ENCODE data around the gene TCF12.

TCF12 gene

GRCh38 chr15:57025264-57025926, 107.0 kb downstream of the TCF12 start:
- peaks cover 9% of the 10 kb centered on the region for H3K9me3 ChIP-seq (ENCODE audit: control insufficient read depth, low read length)
- WGBS, 2 experiments, result 89 to 90% methylated on average over 9 to 10 of the region's 10 CpGs
- H3K27ac ChIP-seq (ENCODE audit: insufficient read depth, low read depth, low read length, poor library complexity, severe bottlenecking), result no peak overlapping the region
- peaks cover 5% of the 10 kb centered on the region for H3K4me1 ChIP-seq (ENCODE audit: control insufficient read depth, insufficient read depth, low read length)
- H3K4me3 ChIP-seq (ENCODE audit: insufficient read depth, low read depth, low read length), result no peak overlapping the region
- H3K27me3 ChIP-seq (ENCODE audit: control insufficient read depth, insufficient read depth, low read length, poor library complexity, severe bottlenecking), result no peaks in the 10 kb centered on the region
- H3K36me3 ChIP-seq (ENCODE audit: control insufficient read depth, insufficient read depth, low read length), result no peaks in the 10 kb centered on the region

GRCh38 chr15:57026016-57026592, 107.7 kb downstream of the TCF12 start:
- Histone ChIP-seq H3K36me3 (ENCODE audit: control insufficient read depth, insufficient read depth, low read length) (no peaks in the 10 kb centered on the region), H3K27ac (ENCODE audit: insufficient read depth, low read depth, low read length, poor library complexity, severe bottlenecking) (no peak overlapping the region), H3K4me1 (ENCODE audit: control insufficient read depth, insufficient read depth, low read length) (peaks cover 5% of the 10 kb centered on the region), H3K4me3 (ENCODE audit: insufficient read depth, low read depth, low read length) (no peak overlapping the region), H3K27me3 (ENCODE audit: control insufficient read depth, insufficient read depth, low read length, poor library complexity, severe bottlenecking) (no peaks in the 10 kb centered on the region), H3K9me3 (ENCODE audit: control insufficient read depth, low read length) (peaks cover 8% of the 10 kb centered on the region)
- WGBS, 2 experiments, result 100% methylated on average over 2 of the region's 2 CpGs

- no peak overlapping the region for H3K4me3 ChIP-seq (ENCODE audit: insufficient read depth, low read depth, low read length)
- H3K4me1 ChIP-seq (ENCODE audit: control insufficient read depth, insufficient read depth, low read length), result peaks cover 5% of the 10 kb centered on the region
- H3K36me3 ChIP-seq (ENCODE audit: control insufficient read depth, insufficient read depth, low read length), result no peaks in the 10 kb centered on the region
- H3K9me3 ChIP-seq (ENCODE audit: control insufficient read depth, low read length), result peaks cover 6% of the 10 kb centered on the region
- WGBS, 2 experiments, result 95 to 96% methylated on average over 5 of the region's 5 CpGs
- no peaks in the 10 kb centered on the region for H3K27me3 ChIP-seq (ENCODE audit: control insufficient read depth, insufficient read depth, low read length, poor library complexity, severe bottlenecking)
- H3K27ac ChIP-seq (ENCODE audit: insufficient read depth, low read depth, low read length, poor library complexity, severe bottlenecking), result no peak overlapping the region
Measured at GRCh38 chr15:57027596-57027995, 109.2 kb downstream of the TCF12 start.

GRCh38 chr15:57028176-57028575, 109.7 kb downstream of the TCF12 start:
- Histone ChIP-seq H3K4me3 (ENCODE audit: insufficient read depth, low read depth, low read length) (no peak overlapping the region), H3K4me1 (ENCODE audit: control insufficient read depth, insufficient read depth, low read length) (peaks cover 5% of the 10 kb centered on the region), H3K27ac (ENCODE audit: insufficient read depth, low read depth, low read length, poor library complexity, severe bottlenecking) (no peak overlapping the region), H3K9me3 (ENCODE audit: control insufficient read depth, low read length) (peaks cover 1% of the 10 kb centered on the region), H3K27me3 (ENCODE audit: control insufficient read depth, insufficient read depth, low read length, poor library complexity, severe bottlenecking) (no peaks in the 10 kb centered on the region), H3K36me3 (ENCODE audit: control insufficient read depth, insufficient read depth, low read length) (no peaks in the 10 kb centered on the region)
- WGBS, 2 experiments, result 76 to 80% methylated on average over 7 of the region's 7 CpGs

- WGBS, 2 experiments, result 96 to 99% methylated on average over 3 of the region's 3 CpGs
- no peak overlapping the region for H3K27ac ChIP-seq (ENCODE audit: insufficient read depth, low read depth, low read length, poor library complexity, severe bottlenecking)
- no peaks in the 10 kb centered on the region for H3K27me3 ChIP-seq (ENCODE audit: control insufficient read depth, insufficient read depth, low read length, poor library complexity, severe bottlenecking)
- peaks cover under 1% of the 10 kb centered on the region for H3K4me1 ChIP-seq (ENCODE audit: control insufficient read depth, insufficient read depth, low read length)
- no peaks in the 10 kb centered on the region for H3K36me3 ChIP-seq (ENCODE audit: control insufficient read depth, insufficient read depth, low read length)
- H3K4me3 ChIP-seq (ENCODE audit: insufficient read depth, low read depth, low read length), result no peak overlapping the region
- no peaks in the 10 kb centered on the region for H3K9me3 ChIP-seq (ENCODE audit: control insufficient read depth, low read length)
Measured at GRCh38 chr15:57030011-57030410, 111.6 kb downstream of the TCF12 start.

- Histone ChIP-seq H3K9me3 (ENCODE audit: control insufficient read depth, low read length) (no peaks in the 10 kb centered on the region), H3K27me3 (ENCODE audit: control insufficient read depth, insufficient read depth, low read length, poor library complexity, severe bottlenecking) (no peaks in the 10 kb centered on the region), H3K4me1 (ENCODE audit: control insufficient read depth, insufficient read depth, low read length) (peaks cover 7% of the 10 kb centered on the region), H3K36me3 (ENCODE audit: control insufficient read depth, insufficient read depth, low read length) (no peaks in the 10 kb centered on the region), H3K4me3 (ENCODE audit: insufficient read depth, low read depth, low read length) (no peak overlapping the region), H3K27ac (ENCODE audit: insufficient read depth, low read depth, low read length, poor library complexity, severe bottlenecking) (no peak overlapping the region)
- no CpG with 5 or more reads among the region's 1 CpG for WGBS, 2 experiments
Measured at GRCh38 chr15:57031082-57031481, 112.6 kb downstream of the TCF12 start.

DNA sequence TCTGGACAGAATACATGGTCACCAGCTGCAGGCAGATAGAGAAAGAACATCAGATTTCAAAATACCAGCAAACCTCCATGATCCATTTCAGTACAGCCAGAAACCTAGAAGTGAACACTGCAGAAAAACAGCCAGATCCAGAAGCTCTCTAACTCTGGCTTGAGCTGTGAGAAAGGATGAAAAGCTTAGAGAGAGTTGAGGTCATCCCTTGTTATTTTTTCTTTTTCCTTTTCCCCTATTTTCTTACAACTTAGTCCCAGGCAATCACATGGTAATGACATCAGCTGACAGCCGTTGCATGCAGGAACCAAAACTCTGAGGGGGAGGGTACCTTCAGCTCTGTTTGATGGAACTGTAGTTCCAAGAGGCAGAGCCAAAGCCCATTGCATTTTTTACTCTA, 113.2 kb downstream of the TCF12 start:
- no peak overlapping the region for H3K4me3 ChIP-seq (ENCODE audit: insufficient read depth, low read depth, low read length)
- H3K27ac ChIP-seq (ENCODE audit: insufficient read depth, low read depth, low read length, poor library complexity, severe bottlenecking), result no peak overlapping the region
- peaks cover 7% of the 10 kb centered on the region for H3K4me1 ChIP-seq (ENCODE audit: control insufficient read depth, insufficient read depth, low read length)
- WGBS, 2 experiments, result 29 to 53% methylated on average over 1 of the region's 1 CpG
- H3K36me3 ChIP-seq (ENCODE audit: control insufficient read depth, insufficient read depth, low read length), result no peaks in the 10 kb centered on the region
- no peaks in the 10 kb centered on the region for H3K9me3 ChIP-seq (ENCODE audit: control insufficient read depth, low read length)
- no peaks in the 10 kb centered on the region for H3K27me3 ChIP-seq (ENCODE audit: control insufficient read depth, insufficient read depth, low read length, poor library complexity, severe bottlenecking)

DNA sequence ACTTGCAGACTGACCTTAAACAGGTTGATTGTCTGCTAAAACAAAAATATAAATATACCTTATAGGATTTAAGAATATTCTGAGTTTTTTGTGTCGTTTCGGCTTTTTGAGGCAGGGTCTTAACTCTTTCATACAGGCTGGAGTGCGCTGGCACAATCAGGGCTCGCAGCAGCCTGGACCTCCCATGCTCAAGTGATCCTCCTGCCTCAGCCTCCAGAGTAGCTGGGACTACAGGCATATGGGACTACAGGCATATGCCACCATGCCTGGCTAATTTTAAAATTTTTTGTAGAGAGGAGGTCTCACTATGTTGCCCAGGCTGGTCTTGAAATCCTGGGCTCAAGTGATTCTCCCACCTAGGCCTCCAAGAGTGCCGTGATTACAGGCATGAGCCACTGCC, 113.9 kb downstream of the TCF12 start:
- H3K4me1 ChIP-seq (ENCODE audit: control insufficient read depth, insufficient read depth, low read length), result peaks cover 7% of the 10 kb centered on the region
- no peaks in the 10 kb centered on the region for H3K27me3 ChIP-seq (ENCODE audit: control insufficient read depth, insufficient read depth, low read length, poor library complexity, severe bottlenecking)
- no peaks in the 10 kb centered on the region for H3K36me3 ChIP-seq (ENCODE audit: control insufficient read depth, insufficient read depth, low read length)
- H3K27ac ChIP-seq (ENCODE audit: insufficient read depth, low read depth, low read length, poor library complexity, severe bottlenecking), result no peak overlapping the region
- 96% methylated on average over 5 of the region's 5 CpGs for WGBS, 2 experiments
- no peak overlapping the region for H3K4me3 ChIP-seq (ENCODE audit: insufficient read depth, low read depth, low read length)
- no peaks in the 10 kb centered on the region for H3K9me3 ChIP-seq (ENCODE audit: control insufficient read depth, low read length)

GRCh38 chr15:57033715-57034439, 115.4 kb downstream of the TCF12 start:
- H3K27ac ChIP-seq (ENCODE audit: insufficient read depth, low read depth, low read length, poor library complexity, severe bottlenecking), result no peak overlapping the region
- no peaks in the 10 kb centered on the region for H3K36me3 ChIP-seq (ENCODE audit: control insufficient read depth, insufficient read depth, low read length)
- no peaks in the 10 kb centered on the region for H3K27me3 ChIP-seq (ENCODE audit: control insufficient read depth, insufficient read depth, low read length, poor library complexity, severe bottlenecking)
- WGBS, 2 experiments, result 82 to 96% methylated on average over 3 of the region's 3 CpGs
- peaks cover 7% of the 10 kb centered on the region for H3K4me1 ChIP-seq (ENCODE audit: control insufficient read depth, insufficient read depth, low read length)
- no peaks in the 10 kb centered on the region for H3K9me3 ChIP-seq (ENCODE audit: control insufficient read depth, low read length)
- H3K4me3 ChIP-seq (ENCODE audit: insufficient read depth, low read depth, low read length), result no peak overlapping the region

- Histone ChIP-seq H3K4me1 (ENCODE audit: control insufficient read depth, insufficient read depth, low read length) (peaks cover 7% of the 10 kb centered on the region), H3K36me3 (ENCODE audit: control insufficient read depth, insufficient read depth, low read length) (no peaks in the 10 kb centered on the region), H3K4me3 (ENCODE audit: insufficient read depth, low read depth, low read length) (no peak overlapping the region), H3K9me3 (ENCODE audit: control insufficient read depth, low read length) (no peaks in the 10 kb centered on the region), H3K27me3 (ENCODE audit: control insufficient read depth, insufficient read depth, low read length, poor library complexity, severe bottlenecking) (no peaks in the 10 kb centered on the region), H3K27ac (ENCODE audit: insufficient read depth, low read depth, low read length, poor library complexity, severe bottlenecking) (no peak overlapping the region)
- no CpG with 5 or more reads among the region's 1 CpG for WGBS, 2 experiments
Measured at GRCh38 chr15:57034613-57035012, 116.2 kb downstream of the TCF12 start.
